Duodenal mucosa (tissue), 2 donors: Measurements from ENCODE around the gene SLC6A18.
"Not testable (repeated sequence)": the region's sequence is repeated elsewhere in the genome, so short reads cannot be mapped to it uniquely, and the experiment has no call there.

ENCODE experiments used
- H3K27ac ChIP-seq: one replicate; pipeline ENCODE4 v1.7.0; 2013; ENCODE audit warnings: low read depth, low read length
- H3K27me3 ChIP-seq, 2 donors: one replicate each; pipeline ENCODE4 v1.7.0; 2013; ENCODE audit warnings: low read length in 2 of 2, control low read depth in 1 of 2; ENCODE audit not compliant: insufficient read depth in 2 of 2, control insufficient read depth in 1 of 2
- H3K36me3 ChIP-seq, 2 donors: one replicate each; pipeline ENCODE4 v1.7.0; 2013; ENCODE audit warnings: low read length in 2 of 2, control low read depth in 1 of 2; ENCODE audit not compliant: insufficient read depth in 2 of 2, control insufficient read depth in 1 of 2
- H3K4me1 ChIP-seq, 2 donors: one replicate each; pipeline ENCODE4 v1.7.0; 2013; ENCODE audit warnings: low read length in 2 of 2, control low read depth in 1 of 2; ENCODE audit not compliant: insufficient read depth in 2 of 2, control insufficient read depth in 1 of 2
- H3K4me3 ChIP-seq, 2 donors: one replicate each; pipeline ENCODE4 v1.7.0; 2013; ENCODE audit warnings: low read length in 2 of 2, low read depth in 1 of 2
- H3K9ac ChIP-seq, 2 donors: one replicate each; pipeline ENCODE4 v1.7.0; 2013; ENCODE audit warnings: low read length in 2 of 2, low read depth in 1 of 2
- H3K9me3 ChIP-seq, 2 donors: one replicate each; pipeline ENCODE4 v1.7.0; 2013; ENCODE audit warnings: low read length in 2 of 2, control low read depth in 1 of 2; ENCODE audit not compliant: control insufficient read depth in 1 of 2

SLC6A18 gene

DNA sequence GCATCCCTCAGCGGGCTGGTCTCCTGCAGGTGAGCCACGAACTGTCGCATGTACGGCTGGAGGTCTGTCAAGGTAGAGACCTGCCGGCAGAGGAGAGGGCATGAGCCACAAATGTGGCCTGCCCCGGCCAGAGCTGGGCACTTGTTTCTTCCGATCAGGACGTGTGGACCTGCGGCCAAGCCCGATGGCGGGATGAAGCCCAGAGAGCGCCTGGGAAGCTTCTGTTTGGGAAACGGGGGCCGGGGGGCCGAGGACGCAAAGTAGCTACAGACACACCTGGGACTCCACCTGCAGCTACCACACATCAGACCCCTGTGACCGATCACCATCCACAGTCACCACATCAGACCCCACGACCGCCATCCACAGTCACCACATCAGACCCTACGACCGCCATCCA lies 47.0 kb downstream of the SLC6A18 start:
- Histone ChIP-seq H3K4me3 (no peak overlapping the region), H3K27me3 (no peaks in the 10 kb centered on the region), H3K9me3 (no peaks in the 10 kb centered on the region), H3K9ac (no peak overlapping the region), H3K4me1 (no peaks in the 10 kb centered on the region), H3K36me3 (no peaks in the 10 kb centered on the region), H3K27ac (no peak overlapping the region)

DNA sequence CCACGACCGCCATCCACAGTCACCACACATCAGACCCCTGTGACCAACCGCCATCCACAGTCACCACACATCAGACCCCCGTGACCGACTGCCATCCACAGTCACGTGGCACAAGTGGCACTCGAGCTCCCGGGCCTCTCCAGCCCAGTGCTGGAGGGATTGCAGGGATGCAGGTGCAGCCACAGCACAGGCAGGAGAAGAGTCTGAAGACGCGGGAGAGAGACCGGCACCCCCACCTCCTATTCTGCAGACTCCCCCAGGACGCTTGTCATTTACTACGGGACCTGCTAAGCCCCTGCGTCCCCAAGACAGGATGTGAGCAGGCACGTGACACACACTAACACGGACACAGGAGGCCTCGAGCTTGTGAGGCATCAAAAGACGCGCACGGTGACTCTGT lies 48.6 kb downstream of the SLC6A18 start:
- no peak overlapping the region for H3K4me3 ChIP-seq
- no peak overlapping the region for H3K27ac ChIP-seq
- H3K9me3 ChIP-seq, result peaks cover 0 to 3% of the 10 kb centered on the region in 2 donors
- H3K36me3 ChIP-seq, result no peaks in the 10 kb centered on the region
- H3K9ac ChIP-seq, result no peak overlapping the region
- no peaks in the 10 kb centered on the region for H3K4me1 ChIP-seq
- no peaks in the 10 kb centered on the region for H3K27me3 ChIP-seq

- no peaks in the 10 kb centered on the region for H3K4me1 ChIP-seq
- H3K27ac ChIP-seq, result no peak overlapping the region
- no peaks in the 10 kb centered on the region for H3K36me3 ChIP-seq
- H3K4me3 ChIP-seq, result no peak overlapping the region
- peaks cover 0 to 3% of the 10 kb centered on the region in 2 donors for H3K9me3 ChIP-seq
- no peaks in the 10 kb centered on the region for H3K27me3 ChIP-seq
- H3K9ac ChIP-seq, result no peak overlapping the region
Observed at GRCh38 chr5:1274471-1274870, 49.3 kb downstream of the SLC6A18 start.

- not testable (repeated sequence) for H3K4me3 ChIP-seq, H3K9ac ChIP-seq, H3K4me1 ChIP-seq, H3K9me3 ChIP-seq, H3K27ac ChIP-seq, H3K27me3 ChIP-seq, H3K36me3 ChIP-seq
Observed at GRCh38 chr5:1275397-1276391, 50.5 kb downstream of the SLC6A18 start.

GRCh38 chr5:1276930-1277329 lies 51.7 kb downstream of the SLC6A18 start:
- H3K9ac ChIP-seq, result no peak overlapping the region
- peaks cover 0 to 3% of the 10 kb centered on the region in 2 donors for H3K9me3 ChIP-seq
- H3K36me3 ChIP-seq, result no peaks in the 10 kb centered on the region
- H3K4me3 ChIP-seq, result no peak overlapping the region
- H3K27me3 ChIP-seq, result no peaks in the 10 kb centered on the region
- H3K4me1 ChIP-seq, result no peaks in the 10 kb centered on the region
- no peak overlapping the region for H3K27ac ChIP-seq

DNA sequence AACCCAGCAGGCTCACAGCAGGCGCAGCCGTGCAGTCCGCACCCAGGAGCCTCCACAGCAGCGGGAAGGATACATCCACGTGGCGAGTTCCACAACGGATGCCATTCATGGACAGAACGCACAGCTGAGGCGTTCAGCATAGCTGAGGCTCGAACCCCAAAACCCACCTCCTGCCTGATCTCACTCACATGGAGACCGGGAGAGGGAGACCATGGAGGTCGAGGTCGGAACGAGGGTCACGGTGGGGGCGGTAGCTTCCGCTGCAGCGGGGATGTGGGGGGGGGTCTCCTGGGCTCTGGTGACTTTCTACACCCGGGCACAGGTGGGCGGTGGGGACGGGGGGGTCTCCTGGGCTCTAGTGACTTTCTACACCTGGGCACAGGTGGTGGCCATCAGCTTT lies 52.1 kb downstream of the SLC6A18 start:
- Histone ChIP-seq H3K27me3 (no peaks in the 10 kb centered on the region), H3K36me3 (no peaks in the 10 kb centered on the region)

GRCh38 chr5:1277781-1278180 lies 52.6 kb downstream of the SLC6A18 start:
- H3K36me3 ChIP-seq, result no peaks in the 10 kb centered on the region
- H3K27me3 ChIP-seq, result no peaks in the 10 kb centered on the region
- no peaks in the 10 kb centered on the region for H3K4me1 ChIP-seq
- peaks cover 0 to 3% of the 10 kb centered on the region in 2 donors for H3K9me3 ChIP-seq
- no peak overlapping the region for H3K9ac ChIP-seq
- no peak overlapping the region for H3K27ac ChIP-seq
- no peak overlapping the region for H3K4me3 ChIP-seq

More for the DNA sequence above, 52.1 kb downstream of the SLC6A18 start:
- Histone ChIP-seq H3K27ac (no peak overlapping the region), H3K4me3 (no peak overlapping the region), H3K4me1 (no peaks in the 10 kb centered on the region), H3K9ac (no peak overlapping the region), H3K9me3 (peaks cover 0 to 3% of the 10 kb centered on the region in 2 donors)

DNA sequence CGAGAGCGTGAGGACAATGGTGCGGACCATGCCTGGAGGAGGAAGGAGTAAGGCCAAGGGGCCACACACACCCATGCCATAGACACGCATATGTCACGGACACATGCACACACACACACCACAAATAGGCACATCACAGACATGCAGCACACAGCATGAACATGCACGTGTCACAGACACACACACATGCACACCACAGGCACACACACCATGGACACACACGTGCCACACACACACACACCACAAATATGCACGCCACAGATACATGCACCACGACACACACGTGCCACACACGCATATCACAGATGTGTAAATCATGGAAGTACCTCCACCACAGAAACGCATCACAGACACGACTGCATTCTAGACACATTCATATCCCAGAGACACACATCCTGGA lies 53.0 kb downstream of the SLC6A18 start:
- no peak overlapping the region for H3K27ac ChIP-seq
- peaks cover 0 to 3% of the 10 kb centered on the region in 2 donors for H3K9me3 ChIP-seq
- H3K36me3 ChIP-seq, result no peaks in the 10 kb centered on the region
- H3K4me3 ChIP-seq, result no peak overlapping the region
- no peaks in the 10 kb centered on the region for H3K4me1 ChIP-seq
- H3K9ac ChIP-seq, result no peak overlapping the region
- H3K27me3 ChIP-seq, result no peaks in the 10 kb centered on the region

- H3K9me3 ChIP-seq, result peaks cover 0 to 3% of the 10 kb centered on the region in 2 donors
- no peak overlapping the region for H3K4me3 ChIP-seq
- no peaks in the 10 kb centered on the region for H3K4me1 ChIP-seq
- no peak overlapping the region for H3K27ac ChIP-seq
- H3K36me3 ChIP-seq, result no peaks in the 10 kb centered on the region
- H3K9ac ChIP-seq, result no peak overlapping the region
- no peaks in the 10 kb centered on the region for H3K27me3 ChIP-seq
Observed at GRCh38 chr5:1278656-1279442, 53.7 kb downstream of the SLC6A18 start.
